Stimulated activated CD4-positive, alpha-beta T cell treated with anti-CD3 and anti-CD28 coated beads, Interleukin-2, amount 100 ng/mL, for 48 hours (primary cell): ENCODE data around the gene CIB4.
"Not testable (repeated sequence)": the region's sequence is repeated elsewhere in the genome, so short reads cannot be mapped to it uniquely, and the experiment has no call there.

ENCODE experiments used
- DNase-seq, 2 donors: peaks; one replicate each; pipeline ENCODE4 v3.0.0-alpha.2; 2020

The CIB4 gene

GRCh38 chr2:26580151-26580550 lies 61.0 kb downstream of the CIB4 start:
- DNase-seq, result no peak

GRCh38 chr2:26579723-26580040 lies 61.5 kb downstream of the CIB4 start:
- no peak for DNase-seq

- no peak for DNase-seq
Observed at GRCh38 chr2:26579025-26579722, 62.0 kb downstream of the CIB4 start.

GRCh38 chr2:26578581-26578980 lies 62.6 kb downstream of the CIB4 start:
- DNase-seq, result no peak

- DNase-seq, result no peak
Observed at GRCh38 chr2:26578113-26578458, 63.1 kb downstream of the CIB4 start.

- DNase-seq, result peak; percentile 62 to 71
Observed at GRCh38 chr2:26577442-26578112, 63.6 kb downstream of the CIB4 start.

GRCh38 chr2:26576565-26577441 lies 64.4 kb downstream of the CIB4 start:
- DNase-seq, result no peak

GRCh38 chr2:26575836-26576564 lies 65.2 kb downstream of the CIB4 start:
- no peak for DNase-seq

GRCh38 chr2:26574900-26575560 lies 66.1 kb downstream of the CIB4 start:
- DNase-seq, result no peak

- no peak for DNase-seq
Observed at GRCh38 chr2:26574066-26574899, 66.9 kb downstream of the CIB4 start.

GRCh38 chr2:26573241-26573925 lies 67.8 kb downstream of the CIB4 start:
- DNase-seq, result no peak

- DNase-seq, result no peak
Observed at GRCh38 chr2:26572591-26572990, 68.6 kb downstream of the CIB4 start.

GRCh38 chr2:26571316-26571715 lies 69.8 kb downstream of the CIB4 start:
- no peak for DNase-seq

- no peak for DNase-seq
Observed at GRCh38 chr2:26570083-26570430, 71.1 kb downstream of the CIB4 start.

- no peak for DNase-seq
Observed at GRCh38 chr2:26569216-26570082, 71.7 kb downstream of the CIB4 start.

- DNase-seq, result no peak
Observed at GRCh38 chr2:26568076-26568890, 72.9 kb downstream of the CIB4 start.

GRCh38 chr2:26567534-26567933 lies 73.6 kb downstream of the CIB4 start:
- DNase-seq, result no peak

- DNase-seq, result not testable (repeated sequence)
Observed at GRCh38 chr2:26566731-26567130, 74.4 kb downstream of the CIB4 start.

- no peak for DNase-seq
Observed at GRCh38 chr2:26566081-26566375, 75.1 kb downstream of the CIB4 start.
